ENCODE results near the gene GALNT18.
"Not testable (repeated sequence)": the region's sequence is repeated elsewhere in the genome, so short reads cannot be mapped to it uniquely, and the experiment has no call there.

Gene GALNT18

GRCh38 chr11:11463405-11463804 is 158.4 kb downstream of the GALNT18 start:
- DNase-seq (ENCODE audit: low read depth, low spot score): no peak

- DNase-seq (ENCODE audit: low read depth, low spot score): no peak
Observed at GRCh38 chr11:11461473-11461872, 160.3 kb downstream of the GALNT18 start.

- no peak for DNase-seq (ENCODE audit: low read depth, low spot score)
Observed at GRCh38 chr11:11459578-11459977, 162.2 kb downstream of the GALNT18 start.

- DNase-seq (ENCODE audit: low read depth, low spot score): no peak
Observed at GRCh38 chr11:11458485-11458884, 163.3 kb downstream of the GALNT18 start.

DNA sequence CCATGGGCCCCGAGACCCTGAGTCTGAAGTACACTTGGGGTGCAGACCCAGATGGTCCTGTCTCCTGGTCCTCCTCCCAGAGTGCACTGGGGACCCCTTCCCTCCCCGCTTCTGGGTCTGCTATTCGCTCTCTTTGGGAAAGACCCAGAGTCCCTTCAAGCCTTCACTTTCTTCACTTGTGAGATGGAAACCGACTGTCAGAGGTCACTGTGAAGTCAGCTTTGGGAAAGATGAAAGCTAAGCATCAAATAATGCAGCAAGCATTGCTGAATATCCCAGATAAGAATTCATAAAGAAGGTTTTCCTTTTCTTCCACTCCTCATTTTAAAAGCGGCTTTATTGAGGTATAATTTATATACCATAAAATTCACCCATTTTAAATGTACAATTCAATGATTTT is 163.8 kb downstream of the GALNT18 start:
- DNase-seq (ENCODE audit: low read depth, low spot score): no peak

GRCh38 chr11:11456866-11457265 is 164.9 kb downstream of the GALNT18 start:
- no peak for DNase-seq (ENCODE audit: low read depth, low spot score)

DNA sequence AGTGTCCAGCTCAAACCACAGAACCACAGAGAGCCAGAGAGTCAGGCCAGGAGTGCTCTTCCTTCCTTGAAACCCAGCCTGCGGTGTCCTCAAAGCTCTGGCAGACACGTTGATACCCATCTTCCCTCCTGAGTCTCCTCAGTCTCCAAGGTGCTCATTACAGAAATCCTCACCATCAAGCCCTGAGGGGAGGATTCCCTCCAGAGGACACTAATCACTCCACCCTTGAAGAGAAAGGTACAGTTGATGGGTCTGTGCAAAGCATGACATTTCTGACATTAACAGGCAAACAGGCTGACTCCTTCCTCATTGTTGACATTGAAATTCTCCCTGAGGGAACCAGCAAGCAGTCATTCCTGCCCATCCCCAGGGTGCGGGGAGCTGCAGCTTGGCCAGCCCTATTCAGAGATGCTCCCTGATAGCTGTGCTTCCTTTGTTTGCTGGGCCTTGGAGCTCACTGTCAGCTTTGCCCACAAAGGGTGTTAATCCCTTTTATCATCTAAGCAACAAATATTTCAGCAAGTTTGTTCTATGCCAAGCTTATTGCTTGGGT is 167.1 kb downstream of the GALNT18 start:
- no peak for DNase-seq (ENCODE audit: low read depth, low spot score)

DNA sequence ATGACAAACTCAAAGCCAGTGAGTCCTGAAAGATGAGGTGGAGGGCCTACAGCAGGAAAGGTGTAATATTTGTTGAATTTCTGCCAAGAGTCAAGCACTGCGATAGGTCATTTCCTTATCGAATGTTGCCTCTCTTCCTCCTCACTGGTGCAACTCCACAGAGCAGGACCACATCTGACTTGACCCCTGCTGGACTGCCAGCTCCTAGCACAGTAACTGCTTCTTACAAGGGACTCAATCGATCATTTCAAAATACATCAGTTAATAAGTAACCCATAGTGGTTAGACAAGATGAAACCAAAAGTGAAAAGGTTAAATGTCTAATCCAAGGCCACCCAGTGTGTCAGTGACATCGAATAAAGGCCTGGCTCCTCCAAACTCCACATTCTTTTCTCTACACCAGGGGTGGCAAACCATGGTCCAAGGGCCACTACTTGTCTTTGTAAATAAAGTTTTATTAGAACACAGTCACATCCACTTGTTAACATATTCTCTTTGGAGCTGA is 170.3 kb downstream of the GALNT18 start:
- no peak for DNase-seq (ENCODE audit: low read depth, low spot score)

DNA sequence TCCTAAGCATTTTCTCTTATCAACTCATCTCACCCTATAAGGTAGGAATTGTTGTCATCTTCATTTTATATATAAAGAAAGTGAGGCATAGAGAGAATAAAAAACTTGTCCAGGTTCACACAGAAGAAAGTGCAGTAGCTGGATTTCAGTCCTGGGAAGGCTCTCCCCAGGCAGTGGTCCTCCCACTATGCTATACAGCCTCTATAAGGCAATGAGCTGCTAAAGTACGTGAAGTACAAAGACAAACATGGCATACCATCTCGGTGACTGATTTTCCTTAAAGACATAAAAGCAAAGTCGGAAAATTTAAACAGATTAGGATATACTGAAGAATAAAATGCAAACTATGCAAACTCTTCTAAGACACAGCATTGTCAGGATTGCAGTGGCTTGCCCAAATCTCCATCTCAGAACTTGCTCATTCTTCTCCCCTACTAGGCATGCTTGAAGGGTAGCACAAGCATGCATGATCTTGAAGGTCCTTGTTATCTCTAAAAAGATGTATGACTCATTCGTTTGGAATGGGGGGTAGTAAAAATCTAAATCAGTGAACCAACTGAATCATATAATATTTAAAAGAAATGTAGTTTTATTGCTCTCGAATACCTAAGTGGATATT is 171.0 kb downstream of the GALNT18 start:
- no peak for DNase-seq (ENCODE audit: low read depth, low spot score)

- DNase-seq (ENCODE audit: low read depth, low spot score): no peak
Observed at GRCh38 chr11:11449327-11449726, 172.5 kb downstream of the GALNT18 start.

GRCh38 chr11:11448626-11449025 is 173.2 kb downstream of the GALNT18 start:
- DNase-seq (ENCODE audit: low read depth, low spot score): no peak

DNA sequence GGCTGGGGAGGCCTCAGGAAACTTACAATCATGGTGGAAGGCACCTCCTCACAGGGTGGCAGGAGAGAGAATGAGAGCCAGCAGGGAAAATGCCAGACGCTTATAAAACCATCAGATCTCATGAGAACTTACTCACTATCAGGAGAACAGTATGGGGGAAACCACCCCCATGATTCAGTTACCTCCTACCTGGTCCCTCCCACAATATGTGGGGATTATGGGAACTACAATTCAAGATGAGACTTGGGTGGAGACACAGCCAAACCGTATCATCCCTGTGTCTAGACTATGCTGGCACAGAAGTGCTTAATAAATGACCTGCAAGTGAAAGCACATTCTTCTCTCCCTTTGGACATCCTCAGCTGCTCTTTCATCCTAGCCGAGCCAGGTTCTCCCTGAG is 174.2 kb downstream of the GALNT18 start:
- DNase-seq (ENCODE audit: low read depth, low spot score): not testable (repeated sequence)

GRCh38 chr11:11446967-11447366 is 174.8 kb downstream of the GALNT18 start:
- DNase-seq (ENCODE audit: low read depth, low spot score): no peak

DNA sequence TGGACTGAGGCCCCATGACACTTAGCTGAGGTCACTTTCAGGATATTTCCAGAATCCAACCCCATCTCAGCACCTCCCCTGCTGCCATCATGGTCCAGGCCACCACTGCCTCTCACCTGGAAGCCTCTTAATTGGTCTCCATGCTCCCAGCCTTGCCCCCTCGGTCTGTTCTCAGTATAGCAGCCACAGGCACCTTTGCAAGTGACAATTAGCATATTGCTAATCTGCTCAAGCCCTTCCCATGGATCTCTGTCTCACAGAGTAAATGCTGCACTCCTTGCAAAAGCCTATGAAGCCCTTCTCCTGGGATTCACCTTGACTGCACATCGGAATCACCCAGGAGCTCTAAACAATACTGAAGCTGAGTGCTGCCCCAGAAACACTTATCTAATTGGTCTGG is 175.2 kb downstream of the GALNT18 start:
- DNase-seq (ENCODE audit: low read depth, low spot score): no peak

- DNase-seq (ENCODE audit: low read depth, low spot score): no peak
Observed at GRCh38 chr11:11445441-11446185, 176.2 kb downstream of the GALNT18 start.

DNA sequence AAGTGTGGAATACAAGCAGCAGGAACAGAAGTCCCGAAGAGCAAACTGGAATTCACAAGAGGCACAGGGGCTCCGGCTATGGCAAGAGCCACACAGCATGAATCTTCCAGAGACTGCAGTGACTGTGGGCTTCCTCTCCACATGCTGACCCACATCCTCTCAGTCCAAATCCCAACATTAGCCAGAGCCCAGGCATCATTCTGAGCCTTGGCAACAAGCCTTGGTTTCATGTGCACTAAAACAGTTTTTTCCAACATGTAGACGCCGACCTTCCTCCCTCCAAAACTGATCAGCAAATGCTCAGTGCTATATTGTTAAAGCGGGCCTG is 177.0 kb downstream of the GALNT18 start:
- no peak for DNase-seq (ENCODE audit: low read depth, low spot score)

DNA sequence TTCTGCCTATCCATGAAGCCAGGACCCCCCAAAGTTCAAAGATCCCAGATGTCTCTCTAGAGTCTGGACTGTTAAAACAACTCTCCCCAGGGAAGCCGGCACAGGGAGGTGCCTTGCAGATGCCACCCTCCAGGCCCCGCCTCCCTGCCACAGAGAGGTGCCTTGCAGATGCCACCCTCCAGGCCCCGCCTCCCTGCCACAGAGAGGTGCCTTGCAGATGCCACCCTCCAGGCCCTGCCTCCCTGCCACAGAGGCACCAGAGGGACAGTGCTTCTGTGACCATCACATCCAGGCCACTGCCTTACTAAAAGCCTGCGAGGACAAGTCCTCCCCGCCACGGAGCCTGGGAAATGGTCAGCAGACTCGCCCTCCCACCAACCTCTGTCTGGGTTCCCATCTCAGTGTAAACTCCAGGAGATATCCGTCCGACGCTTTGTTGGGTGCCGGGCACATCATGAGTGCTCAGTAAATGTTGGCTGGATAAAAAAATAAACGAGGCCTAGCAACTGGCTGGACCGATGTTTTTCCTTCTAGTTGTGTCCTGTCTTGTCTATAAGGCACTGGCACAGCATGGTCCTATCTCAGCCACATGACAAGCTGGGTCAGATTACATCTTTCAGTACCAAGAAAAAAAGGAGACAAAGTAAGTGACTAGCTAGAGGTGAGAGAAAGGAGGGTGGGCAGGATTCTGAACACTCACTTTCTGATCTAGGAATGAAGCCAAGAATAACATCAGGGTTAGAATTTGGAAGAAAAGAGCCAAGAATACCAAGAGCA is 177.6 kb downstream of the GALNT18 start:
- no peak for DNase-seq (ENCODE audit: low read depth, low spot score)

- no peak for DNase-seq (ENCODE audit: low read depth, low spot score)
Observed at GRCh38 chr11:11442791-11443190, 179.0 kb downstream of the GALNT18 start.

DNA sequence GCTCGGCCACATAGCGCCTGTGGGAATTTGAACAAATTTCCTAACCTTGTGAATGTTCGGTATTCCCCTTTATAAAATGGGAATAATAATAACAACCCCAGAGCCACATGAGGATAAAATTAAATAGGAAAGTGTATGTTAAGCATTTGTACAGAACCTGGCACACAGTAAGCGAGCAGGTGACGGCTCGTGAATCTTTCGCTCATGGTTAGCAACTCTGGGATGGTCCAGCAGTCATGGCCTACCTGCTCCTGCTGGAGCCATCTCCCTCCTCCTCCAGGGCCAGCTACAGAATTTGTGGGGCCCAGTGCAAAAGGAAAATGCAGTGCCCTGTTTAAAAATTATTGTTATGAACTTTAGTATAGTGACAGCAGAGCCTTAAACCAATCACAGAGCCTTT is 180.3 kb downstream of the GALNT18 start:
- DNase-seq (ENCODE audit: low read depth, low spot score): no peak

DNA sequence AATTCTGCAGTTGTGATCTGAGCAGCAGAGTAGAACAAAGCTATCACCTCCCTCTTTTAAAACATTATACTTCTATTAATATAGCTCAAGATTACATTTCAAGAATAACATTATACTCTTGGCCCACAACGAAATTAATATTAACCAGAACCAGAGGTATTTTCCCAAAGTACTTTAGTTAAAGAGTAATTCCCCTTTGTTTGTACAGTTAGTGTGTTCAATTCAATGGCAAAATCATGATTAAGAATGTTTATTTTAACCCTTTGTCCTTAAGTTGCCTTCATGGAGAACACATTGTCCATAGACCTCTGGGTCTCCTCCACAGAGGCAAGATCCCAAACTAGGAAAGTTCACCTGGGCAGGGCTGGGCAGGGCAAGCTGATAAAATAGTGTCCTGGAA is 180.7 kb downstream of the GALNT18 start:
- no peak for DNase-seq (ENCODE audit: low read depth, low spot score)

- no peak for DNase-seq (ENCODE audit: low read depth, low spot score)
Observed at GRCh38 chr11:11440144-11440543, 181.7 kb downstream of the GALNT18 start.

DNA sequence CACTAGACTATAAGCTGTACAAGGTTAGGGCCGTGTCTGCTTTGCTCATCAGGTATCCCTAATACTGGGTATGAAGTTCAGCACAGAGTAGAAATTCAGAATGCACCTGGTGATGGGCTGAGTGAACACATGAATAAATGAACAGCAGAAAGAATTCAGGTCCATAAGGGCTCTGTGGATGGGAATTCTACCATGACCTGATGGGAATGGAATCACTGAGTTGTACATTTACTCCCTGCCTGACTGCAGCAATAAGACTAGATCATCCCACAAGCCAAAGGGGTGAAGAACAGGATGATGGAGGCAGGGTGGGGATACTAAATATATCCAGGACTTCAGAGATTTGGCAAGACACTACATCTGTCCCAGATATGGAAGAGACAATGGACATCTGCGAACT is 182.2 kb downstream of the GALNT18 start:
- DNase-seq (ENCODE audit: low read depth, low spot score): no peak
